GM18508 (cell line): ENCODE data around the gene INHBB.

Experiments used
- ATAC-seq: cut with Tn5 transposase; IDR thresholded peaks from one replicate; pipeline ENCODE4 v1.9.1; 2021; ENCODE audit warnings: moderate number of reproducible peaks; ENCODE audit not compliant: insufficient read depth, unreplicated experiment

INHBB gene

DNA sequence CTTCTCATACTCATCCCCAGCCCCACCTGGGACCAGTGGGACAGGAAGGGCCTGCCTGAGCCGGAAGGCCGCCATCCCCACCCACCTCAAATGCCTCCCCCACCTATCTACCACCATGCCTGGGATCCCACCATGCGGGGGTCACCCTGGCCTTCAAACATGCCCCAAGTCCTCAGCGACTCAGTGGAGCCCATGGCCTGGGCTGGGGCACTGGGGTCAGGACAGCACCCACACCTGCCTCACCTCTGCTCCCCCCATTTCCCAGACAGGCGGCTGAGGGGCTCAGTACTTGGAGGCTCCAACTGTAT, 7.6 kb downstream of the INHBB start:
- ATAC-seq: no peak

DNA sequence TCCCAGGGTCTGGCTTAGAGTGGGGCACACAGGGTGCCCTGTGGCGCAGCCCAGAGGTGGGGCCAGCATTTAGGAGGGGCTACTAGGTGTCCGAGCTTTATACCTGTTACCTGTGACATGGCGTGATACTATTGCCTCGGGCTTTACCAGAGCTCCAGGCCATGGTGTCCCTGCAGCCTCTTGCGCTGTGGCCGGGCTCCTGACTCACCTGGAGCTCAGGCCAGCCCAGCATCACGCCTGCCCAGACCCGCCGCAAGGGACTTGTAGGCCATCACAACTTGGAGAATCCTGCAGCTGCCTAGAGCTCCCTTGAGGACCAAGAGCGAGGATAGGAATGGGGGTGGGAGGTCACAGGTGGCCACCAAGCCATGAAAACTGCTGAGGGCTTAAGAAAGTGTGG, 8.0 kb downstream of the INHBB start:
- ATAC-seq: no peak

DNA sequence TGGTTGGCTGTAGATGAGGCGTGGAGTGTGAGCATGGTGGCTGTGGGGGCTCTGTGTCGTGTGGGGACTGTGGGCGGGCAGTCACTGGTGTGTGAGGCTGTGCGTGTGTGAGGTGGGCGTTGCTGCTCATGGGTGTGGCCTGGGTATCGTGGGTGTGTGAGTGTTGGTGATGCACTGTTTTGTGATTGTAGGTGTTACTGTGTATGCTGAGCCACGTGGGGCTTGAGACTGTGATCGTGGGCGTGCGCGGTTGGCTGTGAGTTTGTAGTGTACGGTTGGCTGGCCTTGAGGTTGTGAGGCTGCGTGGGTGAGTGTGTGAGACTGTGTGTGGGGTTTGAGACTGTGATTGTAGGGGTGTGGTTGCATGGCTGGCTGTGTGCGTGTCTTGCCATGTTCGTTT, 8.5 kb downstream of the INHBB start:
- ATAC-seq: no peak

DNA sequence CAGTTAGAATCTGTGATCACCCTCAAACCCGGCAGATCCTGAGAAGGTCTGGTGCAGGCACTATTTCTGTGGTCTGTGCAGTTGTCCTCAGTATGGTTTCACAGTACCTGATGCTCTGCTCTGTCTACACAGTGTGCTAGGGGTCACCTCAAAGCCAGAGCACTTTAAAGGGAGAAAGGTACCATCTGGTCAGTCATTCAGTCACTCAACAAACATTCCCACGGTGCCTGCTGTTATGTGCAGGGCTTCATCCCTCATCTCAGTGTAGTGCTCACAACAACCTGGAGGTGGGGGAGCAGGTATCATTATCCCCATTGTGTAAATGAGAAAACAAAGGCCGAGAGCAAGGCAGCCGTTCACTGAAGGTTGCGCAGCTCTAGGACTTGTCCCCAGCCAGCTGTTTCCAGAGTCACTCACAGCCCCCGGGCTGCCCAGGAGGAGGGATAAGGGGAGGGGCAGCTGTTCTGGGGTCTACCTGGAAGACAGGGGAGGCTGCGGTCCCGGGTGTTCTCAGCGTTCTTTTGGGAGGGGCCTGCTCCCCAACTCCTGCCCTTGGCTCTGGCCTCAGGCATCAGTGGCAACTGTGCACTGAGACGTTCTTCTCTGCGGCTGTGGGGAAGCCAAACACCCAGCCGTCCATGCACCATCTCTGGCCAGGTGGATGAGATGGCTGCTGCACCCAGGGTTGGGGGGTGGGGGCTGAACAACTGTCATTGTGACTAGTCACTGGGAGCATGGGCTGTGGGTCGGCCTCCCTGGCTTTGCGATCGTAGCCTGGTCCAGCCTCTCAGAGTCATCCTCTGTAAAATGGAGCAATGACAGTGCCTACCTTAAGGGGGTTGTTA, 9.2 kb downstream of the INHBB start:
- ATAC-seq: no peak

DNA sequence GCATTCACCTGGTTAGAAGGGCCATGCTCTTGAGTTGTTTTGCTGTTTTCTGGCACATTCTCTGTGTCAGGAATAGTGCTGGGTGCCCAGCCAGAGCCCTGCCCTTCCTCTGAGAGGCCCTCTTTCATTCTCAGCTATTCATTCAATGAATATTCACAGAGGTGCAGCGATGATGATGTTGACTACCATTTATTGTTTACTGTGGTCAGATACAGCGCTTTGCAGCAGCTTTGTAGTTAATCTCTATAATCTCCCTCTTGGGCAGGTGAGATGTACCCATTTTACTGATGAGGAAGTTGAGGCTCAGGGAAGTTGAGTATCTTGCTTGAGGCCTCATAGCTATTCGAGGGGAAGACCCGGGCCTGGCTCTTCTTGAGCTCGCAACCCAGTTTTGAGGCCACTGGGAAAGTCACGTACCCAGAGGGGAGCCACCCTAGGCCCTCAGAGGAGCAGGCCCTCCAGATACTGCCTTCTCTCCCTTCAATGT, 9.9 kb downstream of the INHBB start:
- no peak for ATAC-seq

DNA sequence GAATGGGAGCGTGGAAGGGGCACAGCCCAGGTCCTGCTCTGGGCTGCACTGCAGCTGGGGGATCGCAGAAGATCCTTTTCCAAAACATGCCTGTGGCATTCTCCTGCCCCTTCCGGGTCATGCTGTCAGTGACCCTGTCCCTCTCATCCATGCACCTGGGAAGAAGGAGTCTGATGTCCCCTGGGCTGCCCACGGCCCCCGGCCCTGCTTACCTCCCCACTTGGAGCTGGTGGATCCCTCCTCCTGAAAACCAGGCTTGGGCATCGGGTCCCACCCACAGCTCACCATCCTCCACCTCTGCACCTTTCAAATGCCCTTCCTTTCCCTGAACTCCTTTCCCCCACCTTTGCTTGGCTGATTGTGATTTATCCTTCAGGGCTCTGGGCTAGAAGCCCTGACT, 11.8 kb downstream of the INHBB start:
- ATAC-seq: no peak

DNA sequence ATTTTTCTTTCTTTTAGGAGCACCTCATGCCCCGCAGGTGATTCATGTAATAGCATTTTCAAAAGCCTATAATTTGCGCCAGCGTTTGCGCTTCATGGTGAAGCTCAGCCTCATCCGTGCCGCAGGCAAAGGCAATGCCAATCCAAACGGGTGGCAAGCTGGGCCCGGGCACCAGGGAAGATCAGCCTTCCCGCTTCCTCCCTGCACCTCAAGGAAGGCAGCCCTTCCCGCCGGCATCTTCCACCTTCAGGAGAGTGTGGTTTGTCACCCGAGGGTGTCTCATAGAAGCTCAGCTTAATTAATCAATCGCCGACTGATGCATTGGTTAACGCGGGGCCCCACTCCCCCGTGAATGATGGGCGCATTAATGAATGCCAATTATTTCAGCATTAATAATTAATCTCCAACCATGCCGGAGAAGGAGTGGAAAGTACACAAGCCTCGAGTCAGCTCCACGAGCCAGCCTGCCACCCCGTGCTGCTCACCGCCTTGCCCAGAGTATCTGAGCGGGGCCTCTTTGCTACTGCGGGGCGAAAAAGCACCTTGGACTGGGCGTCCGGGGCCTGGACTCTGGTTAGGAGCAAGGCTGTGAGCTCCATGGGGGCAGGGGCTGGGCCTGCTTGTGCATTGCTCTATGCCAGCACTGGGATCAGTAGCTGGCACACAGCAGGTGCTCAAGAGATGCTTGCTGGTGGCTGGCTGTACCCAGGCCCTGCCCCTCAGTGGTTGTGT, 13.0 kb downstream of the INHBB start:
- ATAC-seq: no peak

DNA sequence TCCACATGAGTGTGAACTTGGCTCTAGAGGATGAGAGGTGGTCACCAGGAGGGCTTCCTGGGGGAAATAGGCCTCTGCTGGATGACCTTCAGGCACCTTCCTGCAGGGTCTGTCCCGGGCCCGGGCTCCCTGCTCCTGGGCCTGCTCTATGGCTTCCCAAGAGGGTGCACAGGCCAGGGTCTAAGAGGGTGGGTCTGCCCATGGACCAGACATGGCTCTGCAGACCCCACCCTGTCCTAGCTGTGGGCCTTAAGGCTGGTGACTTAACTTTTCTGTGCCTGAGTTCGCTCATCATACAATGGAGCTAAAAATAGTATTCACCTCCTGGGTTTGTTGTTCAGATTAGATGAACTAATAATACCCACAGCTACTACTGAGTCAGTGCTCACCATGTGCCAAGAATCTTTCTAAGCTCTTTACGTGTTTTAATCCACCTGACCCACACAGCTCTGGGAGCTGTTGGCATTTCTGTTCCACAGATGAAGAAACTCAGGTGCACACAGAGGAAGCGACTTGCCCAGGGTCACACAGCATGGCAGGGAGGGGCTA, 14.4 kb downstream of the INHBB start:
- no peak for ATAC-seq

DNA sequence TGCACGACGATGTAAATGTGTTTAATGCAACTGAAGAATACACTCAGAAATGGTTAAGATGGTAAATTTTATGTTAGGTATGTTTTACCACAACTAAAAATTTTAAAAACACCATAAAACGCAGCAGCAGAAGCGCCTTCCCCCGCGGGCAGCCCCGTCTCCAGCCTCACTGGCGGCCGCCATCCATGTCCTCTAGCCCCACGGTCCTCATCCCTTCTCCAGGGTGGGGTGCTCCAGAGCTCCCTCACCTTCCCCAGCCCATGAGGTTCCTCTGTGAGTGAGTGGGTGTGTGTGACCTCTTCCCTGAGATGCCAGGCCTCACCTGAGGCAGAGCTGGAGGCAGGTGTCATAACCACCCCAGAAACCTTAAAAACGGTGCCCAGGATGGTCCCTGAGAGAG, 17.0 kb downstream of the INHBB start:
- no peak for ATAC-seq

DNA sequence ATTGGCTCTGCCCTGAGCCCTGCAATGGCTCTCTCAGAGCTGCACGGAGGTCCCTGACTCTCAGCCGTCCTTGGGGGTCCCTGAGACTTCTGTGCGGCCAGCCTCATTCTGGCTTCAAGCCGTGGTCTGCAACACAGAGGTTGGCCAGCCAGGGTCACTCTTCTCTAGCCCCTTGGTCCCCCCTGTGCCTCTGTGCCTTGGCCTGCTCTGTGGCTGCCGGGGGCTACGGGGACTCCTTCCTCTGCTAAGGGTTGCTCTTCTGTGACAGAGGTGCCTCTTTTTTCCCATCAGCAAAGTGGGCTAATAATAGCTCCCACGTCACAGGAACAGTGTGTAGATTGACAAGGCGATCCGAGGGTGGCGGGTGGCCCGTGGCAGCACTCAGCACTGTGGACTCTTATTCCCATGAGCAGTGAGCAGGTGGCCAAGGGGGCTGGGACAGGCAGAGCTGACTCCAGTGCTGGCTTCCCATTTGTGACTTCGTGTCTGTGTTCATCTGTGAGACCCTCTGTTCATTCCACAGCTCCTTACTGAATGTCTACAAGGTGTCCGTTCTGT, 19.4 kb downstream of the INHBB start:
- ATAC-seq: no peak

DNA sequence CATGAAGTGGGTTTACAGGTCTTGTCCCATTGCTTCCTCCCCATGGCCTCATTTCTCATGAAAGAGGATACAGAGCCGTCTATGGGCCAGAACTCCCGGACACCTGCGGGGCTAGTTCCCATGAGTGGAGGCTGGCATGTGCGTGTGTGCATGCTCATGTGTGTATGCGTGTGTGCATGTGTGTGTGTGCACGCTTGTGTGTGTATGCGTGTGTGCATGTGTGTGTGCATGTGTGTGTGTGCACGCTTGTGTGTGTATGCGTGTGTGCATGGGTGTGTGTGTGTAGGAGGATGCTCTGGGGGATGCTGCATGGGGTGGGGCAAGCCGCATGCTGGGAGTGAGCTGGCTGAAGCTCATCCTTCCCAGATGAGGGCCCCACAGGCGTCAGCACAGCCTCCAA, 20.8 kb downstream of the INHBB start:
- ATAC-seq: no peak

DNA sequence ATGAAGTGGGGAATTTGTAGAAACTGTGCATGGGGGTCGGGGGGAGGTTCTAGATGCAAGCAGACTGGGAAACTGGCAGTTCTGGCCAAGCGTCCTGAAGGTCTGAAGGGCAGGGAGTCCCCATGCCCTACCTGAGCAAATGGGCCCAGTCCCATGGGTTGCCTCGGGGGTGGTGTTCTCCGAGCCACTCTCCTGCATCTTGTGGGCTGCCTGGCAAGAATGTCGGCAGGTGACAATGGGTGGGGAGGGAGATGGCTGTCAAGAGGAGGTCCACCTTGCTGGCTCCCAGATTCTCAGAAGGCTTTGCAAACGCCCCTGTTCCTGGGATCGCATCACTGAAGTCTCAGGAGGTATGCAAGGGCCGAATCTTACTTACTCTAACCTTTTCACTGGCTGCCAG, 21.3 kb downstream of the INHBB start:
- no peak for ATAC-seq

DNA sequence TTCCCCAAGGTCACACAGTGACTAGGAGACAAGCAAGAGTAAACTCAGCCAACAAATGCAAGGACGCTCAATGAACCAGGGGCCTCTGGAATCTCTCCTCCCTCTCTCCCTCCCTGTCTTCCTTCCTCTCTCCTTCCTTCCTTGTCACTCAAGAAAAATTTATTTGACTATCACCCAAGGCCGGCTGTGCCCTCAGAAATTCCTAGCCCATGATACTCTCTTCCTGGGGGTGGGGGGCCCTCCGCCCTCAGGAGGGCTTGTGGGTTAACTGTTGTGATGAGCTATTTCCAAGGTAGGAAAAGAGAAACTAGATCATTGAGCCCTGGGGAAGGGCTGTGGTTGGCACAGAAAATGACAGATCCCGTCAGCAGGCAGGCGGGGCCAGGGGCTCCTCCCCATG, 21.7 kb downstream of the INHBB start:
- ATAC-seq: no peak

DNA sequence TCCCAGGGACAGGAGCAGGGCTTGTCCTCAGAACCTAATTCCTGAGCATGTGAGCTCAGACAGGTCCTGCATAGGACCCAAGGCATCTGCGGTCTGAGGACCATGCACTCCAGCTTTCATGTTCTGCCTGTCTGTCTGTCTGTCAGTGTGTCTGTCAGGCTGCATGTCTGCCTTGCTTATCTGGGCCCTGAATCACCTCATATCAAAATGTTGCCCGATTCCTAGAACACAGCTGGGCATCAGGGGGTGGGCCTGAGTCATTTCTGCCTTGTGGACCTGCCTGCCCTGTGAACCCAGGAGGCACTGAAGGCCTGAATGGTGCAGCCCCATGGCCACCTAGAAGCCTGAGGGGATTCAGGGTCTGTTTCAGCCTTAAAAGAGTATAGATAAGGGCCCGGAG, 22.1 kb downstream of the INHBB start:
- no peak for ATAC-seq

DNA sequence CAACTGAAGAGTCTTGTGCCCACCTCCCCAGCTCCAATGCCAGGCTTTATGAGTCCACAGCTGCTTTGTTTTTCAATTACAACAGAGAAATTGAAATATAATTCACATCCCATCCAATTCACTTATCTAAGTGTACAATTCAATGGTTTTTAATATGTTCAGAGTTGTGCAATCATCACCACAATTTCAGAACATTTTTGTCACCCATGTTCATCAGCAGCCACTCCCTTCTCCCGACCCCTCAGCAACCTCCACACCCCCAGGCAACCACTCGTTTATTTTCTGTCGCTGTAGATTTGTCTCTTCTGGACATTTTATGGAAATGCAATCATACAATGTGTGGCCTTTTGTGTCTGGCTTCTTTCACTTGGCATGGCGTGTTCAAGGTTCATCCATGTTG, 23.3 kb downstream of the INHBB start:
- ATAC-seq: no peak

DNA sequence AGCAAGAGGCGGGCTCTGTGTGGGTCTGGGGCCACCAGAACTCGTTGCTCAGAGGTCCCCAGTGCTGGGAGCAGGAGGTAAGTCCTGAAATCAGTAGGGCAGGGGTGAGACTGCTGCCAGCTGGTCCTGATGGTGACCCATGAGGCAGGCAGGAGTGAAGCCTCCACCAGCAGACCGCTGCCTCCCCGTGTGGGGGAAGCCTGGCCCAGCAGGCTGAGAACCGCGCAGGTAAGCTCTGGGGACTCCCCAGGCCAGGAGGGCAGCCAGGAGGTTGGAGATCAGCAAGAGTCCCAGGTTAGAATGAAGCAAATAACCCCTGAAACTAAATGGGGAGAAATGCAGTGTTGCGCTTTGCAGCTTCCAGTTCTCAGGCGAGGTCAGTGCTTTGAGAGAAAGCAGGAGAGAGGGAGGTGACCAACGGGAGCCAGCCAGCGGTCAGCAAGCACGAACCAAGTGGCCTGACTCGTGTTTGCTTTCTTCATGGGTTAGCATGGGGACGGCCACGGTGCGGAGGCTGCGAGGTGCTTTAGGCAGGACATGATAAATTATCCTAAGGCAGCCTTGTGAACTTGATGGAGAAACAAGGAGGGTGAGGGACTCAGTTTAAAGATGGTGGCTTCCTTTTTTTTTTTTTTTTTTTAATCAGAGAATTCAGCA, 26.2 kb downstream of the INHBB start:
- no peak for ATAC-seq

DNA sequence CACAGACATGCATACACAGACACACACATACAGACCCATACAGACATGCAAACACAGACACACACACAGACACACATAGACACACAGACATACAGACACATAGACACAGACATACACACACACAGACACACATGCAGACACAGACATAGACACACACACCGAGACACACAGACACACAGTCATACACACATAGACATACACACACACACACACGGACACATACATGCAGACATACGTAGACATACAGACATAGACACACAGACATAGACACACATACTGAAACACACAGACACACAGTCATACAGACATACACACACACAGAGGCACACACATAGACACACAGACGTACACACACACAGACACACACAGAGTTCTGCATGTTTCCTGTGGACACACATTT, 26.9 kb downstream of the INHBB start:
- ATAC-seq: no peak

DNA sequence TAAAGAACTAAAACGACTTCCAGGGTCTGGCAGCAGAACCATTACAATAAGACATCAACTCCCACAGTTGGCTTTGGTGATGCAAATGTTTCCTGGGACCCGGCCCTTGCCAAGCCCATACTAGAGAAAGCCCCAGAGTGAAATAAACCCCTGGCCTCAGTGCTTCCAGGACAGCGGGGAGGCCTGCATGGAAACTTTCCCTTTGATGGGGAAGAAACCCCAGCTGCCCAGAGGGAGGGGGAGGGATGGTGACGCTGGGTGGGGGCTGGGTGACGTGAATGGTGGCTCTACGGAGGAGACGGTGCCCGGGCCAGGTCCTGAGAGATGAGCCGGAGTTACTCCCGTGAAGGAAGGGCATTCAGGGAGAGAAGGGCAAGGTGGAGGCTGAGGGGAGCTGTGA, 27.5 kb downstream of the INHBB start:
- ATAC-seq: no peak

DNA sequence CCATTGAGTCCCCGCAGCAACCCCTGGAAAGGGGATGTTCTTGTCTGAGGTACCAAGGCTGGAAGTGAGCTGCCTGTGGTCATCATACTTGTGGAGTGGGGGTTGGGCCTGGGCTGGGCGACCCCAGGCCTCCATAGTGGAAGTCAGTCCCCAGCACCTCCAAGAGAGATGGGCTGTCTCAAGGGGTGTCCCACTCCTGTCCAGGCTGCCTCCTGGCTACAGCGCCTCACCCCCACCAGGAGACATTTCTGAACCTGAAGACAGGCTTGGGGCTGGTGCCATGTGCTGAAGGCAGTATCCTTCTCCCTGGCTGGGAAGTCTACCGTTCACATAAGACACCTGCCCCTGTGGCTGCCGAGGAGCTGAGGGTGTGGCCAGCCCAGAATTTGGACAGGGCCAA, 28.9 kb downstream of the INHBB start:
- no peak for ATAC-seq

DNA sequence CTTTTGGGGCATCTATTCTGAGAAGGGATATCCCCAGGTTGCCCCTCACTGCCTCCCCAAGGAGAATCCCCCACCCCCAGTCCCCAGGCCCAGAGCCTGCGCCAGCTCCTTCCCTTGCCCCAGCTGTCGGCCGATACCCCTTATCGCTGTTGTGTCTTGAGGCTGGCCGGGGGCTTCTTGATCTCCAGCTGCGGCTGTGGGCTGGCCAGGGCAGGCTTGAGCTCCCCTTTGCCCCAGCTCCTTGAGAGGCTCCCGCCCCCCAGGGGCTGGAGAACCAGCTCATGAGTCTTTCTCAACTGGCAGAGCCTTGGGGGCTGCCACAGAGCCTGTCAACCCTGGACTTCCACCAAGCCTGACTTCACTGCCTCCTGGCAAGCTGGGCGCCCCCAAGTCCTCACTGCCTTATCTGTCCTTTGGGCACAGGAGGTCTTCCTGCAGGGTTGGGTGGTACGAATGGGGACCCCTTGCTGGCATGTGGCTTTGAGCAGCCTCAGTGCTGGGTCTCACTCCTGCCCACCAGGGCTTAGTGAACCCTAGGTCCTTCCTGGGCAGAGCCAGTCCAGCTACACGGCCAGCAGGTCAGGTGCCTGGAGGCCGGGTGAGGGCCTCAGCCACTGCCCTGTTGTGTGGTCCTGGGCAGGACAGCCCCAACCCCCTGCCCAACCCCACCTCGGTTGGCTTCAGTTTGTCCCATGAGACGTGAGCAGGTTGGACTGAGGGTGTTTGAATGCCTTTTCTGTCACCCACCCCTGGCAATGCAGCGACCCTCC, 29.5 kb downstream of the INHBB start:
- no peak for ATAC-seq
